OCI-LY3 (cell line): ENCODE measurements around the gene NT5E.

Experiments
- H2AFZ ChIP-seq: fragments of 200-600, 300-600 bp; shearing (Covaris generic); 2 replicates; pipeline ENCODE4 v1.6.0; 2014; ENCODE audit warnings: antibody characterized with exemption, low read depth, low read length
- H3K27ac ChIP-seq: fragments of 200-600, 300-600 bp; sonication (generic); 2 replicates; pipeline ENCODE4 v1.5.1; 2014; ENCODE audit warnings: mild to moderate bottlenecking, low read length, moderate library complexity, mixed read lengths
- H3K27me3 ChIP-seq: fragments of 200-600, 300-600 bp; sonication (generic); 2 replicates; pipeline ENCODE4 v1.6.1; 2014; ENCODE audit warnings: low read depth, low read length, mixed read lengths
- H3K36me3 ChIP-seq: fragments of 200-600, 300-600 bp; sonication (generic); replicated peaks from 2 replicates; pipeline ENCODE3; 2014; ENCODE audit warnings: low read depth, low read length, mixed read lengths
- H3K4me1 ChIP-seq: fragments of 300-600, 200-600 bp; sonication (generic); 2 replicates; pipeline ENCODE4 v1.6.1; 2014; ENCODE audit warnings: low read length, mixed read lengths
- H3K4me2 ChIP-seq: fragments of 200-600, 300-600 bp; sonication (generic); 2 replicates; pipeline ENCODE4 v1.6.1; 2014; ENCODE audit warnings: low read length, mixed read lengths
- H3K4me3 ChIP-seq: fragments of 300-600, 200-600 bp; sonication (generic); 2 replicates; pipeline ENCODE4 v1.5.1; 2014; ENCODE audit warnings: antibody characterized with exemption, mild to moderate bottlenecking, low read length, moderate library complexity
- H3K79me2 ChIP-seq: fragments of 300-600, 200-600 bp; shearing (Covaris generic); 2 replicates; pipeline ENCODE4 v1.6.1; 2014; ENCODE audit warnings: mild to moderate bottlenecking, low read length, mixed read lengths
- H3K9ac ChIP-seq: fragments of 300-600, 200-600 bp; shearing (Covaris generic); 2 replicates; pipeline ENCODE4 v1.6.0; 2014; ENCODE audit warnings: mild to moderate bottlenecking, low read length, moderate library complexity
- H3K9me3 ChIP-seq: fragments of 200-600, 300-600 bp; shearing (Covaris generic); 2 replicates; pipeline ENCODE4 v1.6.1; 2014; ENCODE audit warnings: low read length, mixed read lengths; ENCODE audit not compliant: insufficient read depth
- H4K20me1 ChIP-seq: fragments of 200-600, 300-600 bp; sonication (generic); 2 replicates; pipeline ENCODE4 v1.6.1; 2016; ENCODE audit warnings: low read length, mixed read lengths; ENCODE audit not compliant: insufficient read depth
- EZH2phosphoT487 ChIP-seq: fragments of 200-600 bp; shearing (Covaris generic); IDR thresholded peaks from 2 replicates; pipeline ENCODE4 v1.6.1; 2018; ENCODE audit warnings: antibody characterized with exemption, mixed run types, low read depth
- TF ChIP-seq, protein P1 (sequence below): fragments of 200-600, 300-600 bp; sonication (generic); IDR thresholded peaks from 2 replicates; pipeline ENCODE4 v1.5.1; 2014; ENCODE audit warnings: antibody characterized with exemption, low read length, low read depth

NT5E gene

DNA sequence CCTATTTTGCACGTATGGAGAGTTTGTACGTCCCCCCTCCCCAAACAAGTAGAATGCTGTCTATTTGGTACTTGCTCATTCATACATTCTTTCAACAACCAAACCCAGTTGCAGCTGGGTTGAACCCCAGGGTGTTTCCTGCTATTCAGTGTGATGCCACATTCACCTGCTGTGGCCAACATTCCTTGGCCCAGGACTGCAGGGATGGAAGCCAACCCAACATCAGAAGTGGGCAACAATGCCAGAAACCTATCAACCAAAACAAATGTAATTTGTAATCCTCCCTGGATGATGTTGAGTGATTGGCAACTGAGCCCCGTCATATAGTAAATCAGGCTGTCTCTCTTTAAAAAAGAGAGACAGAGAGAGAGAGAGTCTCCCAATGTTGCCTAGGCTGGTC lies 8.9 kb downstream of the NT5E start:
- H3K4me3 ChIP-seq, result no peak overlapping the region
- H3K4me1 ChIP-seq, result no peaks in the 10 kb centered on the region
- no peak overlapping the region for H3K9ac ChIP-seq

DNA sequence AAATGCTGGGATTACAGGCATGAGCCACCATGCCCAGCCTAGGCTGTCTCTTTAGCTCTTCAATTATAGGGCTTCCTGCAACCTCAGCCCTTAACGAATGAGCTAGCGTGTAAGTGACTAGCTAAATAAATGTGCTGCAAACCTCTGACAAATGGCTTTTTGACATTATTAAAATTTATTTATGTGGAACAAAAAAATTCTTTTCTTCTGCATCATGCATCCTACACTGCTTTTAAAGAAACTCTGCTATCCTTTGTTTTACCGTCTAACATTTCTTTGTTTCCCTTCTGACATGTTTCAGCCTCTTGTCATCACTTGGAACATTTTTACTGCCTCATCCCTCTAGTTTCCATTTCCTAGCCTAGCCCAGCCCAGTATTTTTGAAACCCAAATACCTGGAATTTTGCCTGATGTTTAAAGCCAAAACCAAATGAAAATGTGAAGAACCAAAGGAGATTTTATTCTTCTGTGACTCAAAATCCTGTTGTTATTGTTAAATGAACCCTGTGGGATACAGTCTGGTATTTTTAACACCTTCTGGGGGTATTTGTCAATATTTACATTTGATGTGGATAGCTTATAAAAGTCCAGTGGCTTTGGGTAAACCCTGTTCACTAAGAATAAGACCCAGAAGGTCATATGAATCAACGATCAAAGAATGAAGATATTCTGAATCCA lies 9.5 kb downstream of the NT5E start:
- Histone ChIP-seq H2AFZ (no peak overlapping the region), H3K27ac (no peak overlapping the region), H3K27me3 (no peaks in the 10 kb centered on the region), H3K4me1 (no peaks in the 10 kb centered on the region), H4K20me1 (no peaks in the 10 kb centered on the region), H3K36me3 (no peaks in the 10 kb centered on the region), H3K4me2 (no peak overlapping the region), H3K4me3 (no peak overlapping the region), H3K79me2 (no peaks in the 10 kb centered on the region), H3K9me3 (no peaks in the 10 kb centered on the region), H3K9ac (no peak overlapping the region)
- TF ChIP-seq, protein P1, sequence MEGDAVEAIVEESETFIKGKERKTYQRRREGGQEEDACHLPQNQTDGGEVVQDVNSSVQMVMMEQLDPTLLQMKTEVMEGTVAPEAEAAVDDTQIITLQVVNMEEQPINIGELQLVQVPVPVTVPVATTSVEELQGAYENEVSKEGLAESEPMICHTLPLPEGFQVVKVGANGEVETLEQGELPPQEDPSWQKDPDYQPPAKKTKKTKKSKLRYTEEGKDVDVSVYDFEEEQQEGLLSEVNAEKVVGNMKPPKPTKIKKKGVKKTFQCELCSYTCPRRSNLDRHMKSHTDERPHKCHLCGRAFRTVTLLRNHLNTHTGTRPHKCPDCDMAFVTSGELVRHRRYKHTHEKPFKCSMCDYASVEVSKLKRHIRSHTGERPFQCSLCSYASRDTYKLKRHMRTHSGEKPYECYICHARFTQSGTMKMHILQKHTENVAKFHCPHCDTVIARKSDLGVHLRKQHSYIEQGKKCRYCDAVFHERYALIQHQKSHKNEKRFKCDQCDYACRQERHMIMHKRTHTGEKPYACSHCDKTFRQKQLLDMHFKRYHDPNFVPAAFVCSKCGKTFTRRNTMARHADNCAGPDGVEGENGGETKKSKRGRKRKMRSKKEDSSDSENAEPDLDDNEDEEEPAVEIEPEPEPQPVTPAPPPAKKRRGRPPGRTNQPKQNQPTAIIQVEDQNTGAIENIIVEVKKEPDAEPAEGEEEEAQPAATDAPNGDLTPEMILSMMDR, result no peak
- TF ChIP-seq EZH2phosphoT487, result no peak

More for the DNA sequence above, 8.9 kb downstream of the NT5E start:
- Histone ChIP-seq H3K79me2 (no peaks in the 10 kb centered on the region), H2AFZ (no peak overlapping the region), H3K27me3 (no peaks in the 10 kb centered on the region), H4K20me1 (no peaks in the 10 kb centered on the region), H3K36me3 (no peaks in the 10 kb centered on the region), H3K27ac (no peak overlapping the region), H3K9me3 (no peaks in the 10 kb centered on the region), H3K4me2 (no peak overlapping the region)
- TF ChIP-seq EZH2phosphoT487, result no peak
- TF ChIP-seq, protein P1, result no peak

DNA sequence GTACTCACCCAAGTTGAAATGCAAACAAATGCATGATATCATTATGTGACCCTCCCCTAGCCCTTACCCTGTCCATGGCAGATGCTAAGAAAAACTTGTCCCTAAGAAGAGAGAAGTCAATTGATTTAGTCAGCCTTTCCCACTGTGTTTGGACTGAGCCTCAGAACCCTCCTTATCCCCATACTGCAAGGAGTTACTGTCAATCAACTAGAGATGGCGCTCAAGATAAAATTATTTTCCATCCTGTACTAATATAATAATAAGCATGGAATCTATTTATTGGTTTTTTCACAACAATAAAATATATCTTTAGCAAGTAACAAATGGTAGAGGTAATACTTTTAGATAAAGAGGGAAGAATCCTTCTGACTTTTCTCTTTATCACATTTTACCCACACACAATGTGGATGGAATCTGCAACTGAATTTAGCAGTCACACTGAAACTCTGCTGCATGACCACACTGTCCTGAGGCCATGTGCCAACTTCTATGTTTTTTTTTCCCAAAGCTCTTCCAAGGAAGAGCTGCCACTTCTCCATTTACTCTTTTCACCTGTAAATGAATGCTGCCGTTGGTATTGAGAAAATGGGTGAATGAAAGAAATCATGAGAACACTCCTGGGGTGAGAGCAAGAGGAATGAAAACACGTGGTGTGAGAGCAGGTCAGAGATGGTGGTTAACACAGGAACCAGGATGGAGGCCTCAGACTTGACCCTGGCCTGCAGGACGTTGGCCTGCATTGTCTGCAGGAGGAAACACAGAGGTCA lies 10.5 kb downstream of the NT5E start:
- TF ChIP-seq EZH2phosphoT487, result no peak
- TF ChIP-seq, protein P1, result no peak
- H3K9me3 ChIP-seq, result no peaks in the 10 kb centered on the region
- no peaks in the 10 kb centered on the region for H3K27me3 ChIP-seq
- H3K4me2 ChIP-seq, result no peak overlapping the region
- H2AFZ ChIP-seq, result no peak overlapping the region
- H3K36me3 ChIP-seq, result no peaks in the 10 kb centered on the region
- H3K9ac ChIP-seq, result no peak overlapping the region
- no peak overlapping the region for H3K27ac ChIP-seq
- H3K79me2 ChIP-seq, result no peaks in the 10 kb centered on the region
- no peaks in the 10 kb centered on the region for H4K20me1 ChIP-seq
- no peak overlapping the region for H3K4me3 ChIP-seq
- no peaks in the 10 kb centered on the region for H3K4me1 ChIP-seq

DNA sequence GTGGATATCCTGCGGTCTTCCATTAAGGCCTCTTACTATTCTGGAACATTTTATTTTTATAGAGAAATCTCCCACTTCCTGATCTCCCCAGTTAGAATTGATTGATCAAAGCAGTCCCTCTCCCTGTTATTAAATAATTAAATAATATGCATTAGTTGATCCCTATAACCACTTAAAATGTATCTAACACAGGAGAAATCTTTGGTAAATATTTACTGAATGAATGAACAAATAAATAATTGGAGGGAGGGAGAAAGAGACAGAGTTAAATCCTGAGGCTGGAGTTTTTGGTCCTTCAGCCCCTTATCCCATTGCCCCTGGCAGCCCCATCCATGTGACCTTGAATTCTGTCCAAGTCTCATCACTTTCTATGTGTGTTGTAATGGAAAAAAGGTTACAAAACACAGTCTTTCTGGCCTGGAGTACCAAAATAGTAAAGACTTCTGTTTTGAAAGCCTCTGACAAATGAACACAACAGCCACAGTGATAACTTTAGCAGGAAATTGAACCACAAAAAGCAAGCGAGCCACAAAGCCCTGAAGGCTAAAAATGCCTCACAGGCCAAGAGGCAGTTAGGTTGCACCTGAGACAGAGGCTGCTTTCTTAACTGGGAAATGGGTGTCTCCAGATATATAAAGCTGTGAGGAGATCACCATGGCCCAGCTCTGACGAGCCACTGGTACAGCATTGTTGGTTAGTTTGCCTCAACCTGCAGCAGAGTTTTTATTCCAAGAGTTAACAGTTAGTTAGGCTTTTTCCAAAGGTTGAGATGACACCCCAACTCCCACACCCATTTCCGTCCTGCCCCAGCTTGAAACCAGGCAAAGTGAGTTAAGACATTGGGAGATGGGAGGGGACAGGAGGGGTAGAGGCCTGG lies 11.3 kb downstream of the NT5E start:
- no peak overlapping the region for H3K27ac ChIP-seq
- H4K20me1 ChIP-seq, result no peaks in the 10 kb centered on the region
- H3K9ac ChIP-seq, result no peak overlapping the region
- H3K4me3 ChIP-seq, result no peak overlapping the region
- TF ChIP-seq, protein P1, result no peak
- TF ChIP-seq EZH2phosphoT487, result no peak
- no peaks in the 10 kb centered on the region for H3K79me2 ChIP-seq
- H3K9me3 ChIP-seq, result no peaks in the 10 kb centered on the region
- no peak overlapping the region for H2AFZ ChIP-seq
- H3K4me1 ChIP-seq, result no peaks in the 10 kb centered on the region
- H3K27me3 ChIP-seq, result no peaks in the 10 kb centered on the region
- H3K36me3 ChIP-seq, result no peaks in the 10 kb centered on the region
- no peak overlapping the region for H3K4me2 ChIP-seq
